Measurements from ENCODE around the gene ALK.

GRCh38 chr2:29215739-29216608 is 705.4 kb downstream of the ALK start:
- no peak for TF ChIP-seq CTCF (IDR thresholded peaks at IDR 0.05; ENCODE audit: low read depth, low read length)
- no peak for TF ChIP-seq MYC (IDR thresholded peaks at IDR 0.05; ENCODE audit: low read depth, low read length)

Measured in NB4 (cell line).